CD4-positive, alpha-beta T cell treated with Interleukin-1 beta for 1 hour (primary cell): ENCODE data around the gene UQCRC1.
"Not testable (repeated sequence)": the region's sequence is repeated elsewhere in the genome, so short reads cannot be mapped to it uniquely, and the experiment has no call there.

Experiments used
- DNase-seq, 2 donors: peaks; one replicate each; pipeline ENCODE4 v3.0.0-alpha.2; 2020 to 2022

The UQCRC1 gene

GRCh38 chr3:48553886-48554845 lies 55.3 kb downstream of the UQCRC1 start:
- DNase-seq: no peak

GRCh38 chr3:48553361-48553760 lies 56.1 kb downstream of the UQCRC1 start:
- no peak for DNase-seq

GRCh38 chr3:48552111-48552951 lies 57.1 kb downstream of the UQCRC1 start:
- DNase-seq: no peak

GRCh38 chr3:48551651-48552050 lies 57.8 kb downstream of the UQCRC1 start:
- DNase-seq: not testable (repeated sequence)
